Ovary (tissue), 9 donors: ENCODE measurements around the gene TENT5C. TPM values are rescaled to one million over a fixed set of nuclear protein-coding genes. Genes with fewer than 3 reads are reported as not detected.

Experiments
- DNase-seq, 5 donors: peaks; one replicate each; pipeline ENCODE4 v3.0.0-alpha.2; 2019 to 2020
- H3K27ac ChIP-seq, 2 donors: fragments of 200-600 bp; one replicate each; pipeline versions ENCODE4 v1.5.1 to v1.8.0; 2019 to 2022
- H3K27me3 ChIP-seq: fragments of 200-600 bp; one replicate; pipeline ENCODE4 v1.8.0; 2022
- H3K36me3 ChIP-seq: fragments of 200-600 bp; sonication (generic); one replicate; pipeline ENCODE4 v1.5.1; 2019
- H3K4me1 ChIP-seq: one replicate; pipeline ENCODE4 v1.8.1; 2013; ENCODE audit warnings: mild to moderate bottlenecking, moderate library complexity; ENCODE audit not compliant: insufficient read depth
- H3K4me3 ChIP-seq: fragments of 200-600 bp; sonication (generic); one replicate; pipeline ENCODE4 v1.5.1; 2017
- H3K9me3 ChIP-seq, 2 donors: fragments of 200-600 bp in 1 of 2; sonication (generic) in 1 of 2; one replicate each; pipeline versions ENCODE4 v1.5.1 to v1.8.1; 2013 to 2019; ENCODE audit warnings: mild to moderate bottlenecking in 1 of 2, moderate library complexity in 1 of 2
- EP300 ChIP-seq: sonication (generic); formaldehyde crosslinking; IDR thresholded peaks from one replicate; pipeline ENCODE4 v1.6.1; 2017; ENCODE audit warnings: antibody characterized with exemption
- POLR2A ChIP-seq: fragments of 450-650 bp; IDR thresholded peaks from one replicate; pipeline ENCODE4 v1.6.1; 2017; ENCODE audit warnings: antibody characterized with exemption, mild to moderate bottlenecking, moderate library complexity
- WGBS, 3 donors: extraction: QIAGEN DNeasy Blood & Tissue Kit in 1 of 3; methylation state at CpG; one replicate each; pipeline versions ENCODE4 v1.1.5 to v1.1.7; 2013 to 2017; 5-methylcytosine and 5-hydroxymethylcytosine counted together
- intact Hi-C, 4 donors: fragments of 100-400 bp; cut with DNase I; formaldehyde crosslinking; loops; one replicate each; pipeline versions ENCODE4 v1.11.0 to v1.15.1; 2022 to 2023
- polyA plus RNA-seq, 2 donors: library from polyadenylated mRNA; stranded (reverse); fragments of 200-250 nt in 1 of 2; fragments of 350-450 nt in 1 of 2; fragmentation: Illumina TruSeq in 1 of 2; extraction: RNeasy Lipid Tissue Mini Kit (QIAGEN cat#74804) in 1 of 2; gene quantifications; one replicate each; pipeline ENCODE4 v1.2.3, GENCODE V29; 2013 to 2014
- total RNA-seq, 7 donors: library from RNA; depleted of rRNA in 2 of 7; stranded (reverse); fragments of >200 nt in 2 of 7; fragmentation: NEBNext Ultra II Directional in 3 of 7; extraction: Animal tissue kit (Norgen Biotek cat#: 25700) in 3 of 7; gene quantifications; one replicate each; pipeline versions ENCODE4 v1.1.0 to v1.2.4, GENCODE V29; 2016 to 2023
- TF ChIP-seq, protein P1 (sequence below), 3 donors: fragments of 450-650 bp in 2 of 3; fragments of 200-600 bp in 1 of 3; IDR thresholded peaks; one replicate each; pipeline versions ENCODE4 v1.5.1 to v1.8.0; 2016 to 2022; ENCODE audit warnings: antibody characterized with exemption in 3 of 3, mild to moderate bottlenecking in 1 of 3
- donor health status: DM: no; HTN: no; CAD: no; lungs with moderate emphysema.
- donor health status: DM: no; HTN: no; CAD: no.
- donor health status: Bipolar disorder and iron deficiency.
- donor health status: DM: yes; HTN: yes; CAD: no.
- donor health status: DM: no; HTN: no; CAD: no.
- donor health status: DM: yes; HTN: yes; CAD: no.

Gene TENT5C
- total and polyA plus RNA-seq, 9 donors, result 2.6 to 24.7 (median 11.4) TPM

- Histone ChIP-seq H3K4me1 (no peaks in the 10 kb centered on the region), H3K27ac (no peak overlapping the region), H3K9me3 (no peaks in the 10 kb centered on the region), H3K27me3 (no peaks in the 10 kb centered on the region), H3K4me3 (no peak overlapping the region), H3K36me3 (no peaks in the 10 kb centered on the region)
- no peak for DNase-seq
- TF ChIP-seq EP300 (no peak), POLR2A (no peak)
- TF ChIP-seq, protein P1, sequence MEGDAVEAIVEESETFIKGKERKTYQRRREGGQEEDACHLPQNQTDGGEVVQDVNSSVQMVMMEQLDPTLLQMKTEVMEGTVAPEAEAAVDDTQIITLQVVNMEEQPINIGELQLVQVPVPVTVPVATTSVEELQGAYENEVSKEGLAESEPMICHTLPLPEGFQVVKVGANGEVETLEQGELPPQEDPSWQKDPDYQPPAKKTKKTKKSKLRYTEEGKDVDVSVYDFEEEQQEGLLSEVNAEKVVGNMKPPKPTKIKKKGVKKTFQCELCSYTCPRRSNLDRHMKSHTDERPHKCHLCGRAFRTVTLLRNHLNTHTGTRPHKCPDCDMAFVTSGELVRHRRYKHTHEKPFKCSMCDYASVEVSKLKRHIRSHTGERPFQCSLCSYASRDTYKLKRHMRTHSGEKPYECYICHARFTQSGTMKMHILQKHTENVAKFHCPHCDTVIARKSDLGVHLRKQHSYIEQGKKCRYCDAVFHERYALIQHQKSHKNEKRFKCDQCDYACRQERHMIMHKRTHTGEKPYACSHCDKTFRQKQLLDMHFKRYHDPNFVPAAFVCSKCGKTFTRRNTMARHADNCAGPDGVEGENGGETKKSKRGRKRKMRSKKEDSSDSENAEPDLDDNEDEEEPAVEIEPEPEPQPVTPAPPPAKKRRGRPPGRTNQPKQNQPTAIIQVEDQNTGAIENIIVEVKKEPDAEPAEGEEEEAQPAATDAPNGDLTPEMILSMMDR (IDR thresholded peaks at IDR 0.05), result no peak
- 94 to 95% (median 95%) methylated on average over 1 of the region's 1 CpG for WGBS, 3 donors
- intact Hi-C loops, result no loop called here
Observed at GRCh38 chr1:117586337-117586736, 19.5 kb upstream of the TENT5C start.

DNA sequence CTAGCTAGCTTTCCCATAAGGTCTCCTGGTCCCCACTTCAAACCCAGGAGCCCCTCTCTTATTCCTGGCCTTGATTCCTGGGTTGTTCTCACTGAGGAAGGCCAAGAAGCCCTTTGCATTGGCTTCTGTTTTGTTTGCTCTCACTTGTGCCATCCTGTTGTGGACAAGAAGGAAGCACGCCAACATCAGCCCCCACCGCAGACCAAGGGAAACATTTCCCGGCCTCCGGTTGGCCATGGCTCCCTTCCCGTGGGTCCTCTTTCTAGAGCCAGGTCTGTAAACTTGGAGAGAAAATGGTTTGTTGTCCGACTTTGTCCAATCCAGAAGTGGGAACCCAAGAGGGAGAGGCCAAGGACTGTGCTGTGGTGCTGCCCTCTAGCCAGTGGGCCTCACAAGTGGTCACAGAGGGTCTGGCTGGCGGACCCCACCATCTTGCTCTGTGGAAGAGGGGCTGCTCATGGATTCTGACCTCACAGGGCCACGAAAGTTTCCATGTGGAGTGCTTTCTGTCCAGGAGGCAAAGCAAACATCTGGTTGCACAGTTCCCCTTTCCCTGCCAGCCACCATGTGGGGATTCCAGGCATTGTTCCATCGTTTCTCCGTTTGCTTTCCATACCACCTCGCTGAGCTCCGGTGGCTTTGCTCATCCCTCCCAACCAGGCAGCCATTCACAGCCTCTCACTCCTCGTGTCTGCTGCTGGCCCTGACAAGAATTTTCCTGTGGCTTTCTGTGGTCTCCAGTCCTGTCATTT is 18.9 kb upstream of the TENT5C start:
- H3K36me3 ChIP-seq, result no peaks in the 10 kb centered on the region
- whole genome bisulfite sequencing, 3 donors, result 77 to 80% (median 80%) methylated on average over 13 of the region's 13 CpGs
- H3K27ac ChIP-seq, result no peak overlapping the region
- intact Hi-C loops, result no loop called here
- no peaks in the 10 kb centered on the region for H3K9me3 ChIP-seq
- no peak for TF ChIP-seq EP300
- TF ChIP-seq, protein P1 (IDR thresholded peaks at IDR 0.05), result no peak
- TF ChIP-seq POLR2A, result no peak
- H3K4me3 ChIP-seq, result no peak overlapping the region
- H3K27me3 ChIP-seq, result no peaks in the 10 kb centered on the region
- no peaks in the 10 kb centered on the region for H3K4me1 ChIP-seq
- DNase-seq, result no peak

- WGBS, 3 donors, result 86 to 90% (median 86%) methylated on average over 14 of the region's 14 CpGs
- DNase-seq, result no peak
- no peaks in the 10 kb centered on the region for H3K4me1 ChIP-seq
Observed at GRCh38 chr1:117587499-117588356, 18.1 kb upstream of the TENT5C start.

GRCh38 chr1:117589544-117589943 is 16.3 kb upstream of the TENT5C start:
- H3K36me3 ChIP-seq, result no peaks in the 10 kb centered on the region
- H3K27ac ChIP-seq, result no peak overlapping the region
- WGBS, 3 donors, result 92 to 96% (median 95%) methylated on average over 2 of the region's 2 CpGs
- intact Hi-C loops, result no loop called here
- no peak for DNase-seq
- no peaks in the 10 kb centered on the region for H3K27me3 ChIP-seq
- H3K4me1 ChIP-seq, result no peaks in the 10 kb centered on the region
- H3K9me3 ChIP-seq, result no peaks in the 10 kb centered on the region
- TF ChIP-seq EP300 (no peak), POLR2A (no peak)
- TF ChIP-seq, protein P1 (IDR thresholded peaks at IDR 0.05), result no peak
- H3K4me3 ChIP-seq, result no peak overlapping the region

More at GRCh38 chr1:117587499-117588356, 18.1 kb upstream of the TENT5C start:
- Histone ChIP-seq H3K27me3 (no peaks in the 10 kb centered on the region), H3K36me3 (no peaks in the 10 kb centered on the region), H3K27ac (no peak overlapping the region), H3K4me3 (no peak overlapping the region), H3K9me3 (no peaks in the 10 kb centered on the region)
- intact Hi-C loops, result no loop called here
- TF ChIP-seq EP300, result no peak
- TF ChIP-seq, protein P1 (IDR thresholded peaks at IDR 0.05), result no peak
- TF ChIP-seq POLR2A, result no peak
